A549 (cell line): ENCODE measurements around the gene ANKRD33B. TPM values are rescaled to one million over a fixed set of nuclear protein-coding genes. Genes with fewer than 3 reads are reported as not detected.

ENCODE experiments used
- ATAC-seq, 2 experiments: fragments of 200-7000 bp in 1 of 2; fragments of >200 bp in 1 of 2; cut with Nextera tagmentation in 1 of 2; cut with Tn5 transposase in 1 of 2; 3 replicates each; pipeline versions ENCODE4 v1.8.0 to v1.9.1; 2018 to 2020; ENCODE audit warnings: mild to moderate bottlenecking in 1 of 2, moderate library complexity in 1 of 2
- CTCF ChIA-PET: fragments of 300-600 bp; sonication (Branson Sonifier 250); formaldehyde crosslinking; extraction: SDS; loops from one replicate; lab custom pipeline; 2021; ENCODE audit warnings: antibody characterized with exemption, inconsistent platforms; lab: Yijun Ruan, JAX
- POLR2A ChIA-PET: fragments of 350-600 bp; formaldehyde crosslinking; extraction: SDS; loops from one replicate; lab custom pipeline; 2021; ENCODE audit warnings: antibody characterized with exemption, inconsistent platforms; lab: Yijun Ruan, JAX
- DNase-seq, 2 experiments: peaks; one replicate each; pipeline versions ENCODE4 v3.0.0 to v3.0.0-alpha.2; 2011 to 2016; ENCODE audit warnings: low read depth in 1 of 2, low spot score in 1 of 2
- FAIRE-seq: peaks from 2 replicates; lab custom pipeline; 2011; peaks lifted over from hg19 to GRCh38; lab: Jason Lieb, UNC
- H3K27ac ChIP-seq, 2 experiments: fragments of >200 bp; sonication (Bioruptor Twin); formaldehyde crosslinking; 3 replicates each; pipeline ENCODE4 v1.5.1; 2016 to 2017
- H3K4me1 ChIP-seq: fragments of >200 bp; sonication (Bioruptor Twin); formaldehyde crosslinking; 3 replicates; pipeline ENCODE4 v1.6.1; 2016
- H3K4me2 ChIP-seq: fragments of >200 bp; sonication (Bioruptor Twin); formaldehyde crosslinking; 3 replicates; pipeline ENCODE4 v1.6.1; 2016
- H3K4me3 ChIP-seq: fragments of >200 bp; sonication (Bioruptor Twin); formaldehyde crosslinking; 3 replicates; pipeline ENCODE4 v1.5.1; 2016
- H3K9me3 ChIP-seq: fragments of >200 bp; sonication (Bioruptor Twin); formaldehyde crosslinking; 3 replicates; pipeline ENCODE4 v1.6.1; 2016
- CHD2 ChIP-seq: fragments of 150-350 bp; IDR thresholded peaks from 2 replicates; pipeline ENCODE4 v1.6.1; 2014; ENCODE audit warnings: low read length; ENCODE audit not compliant: partially characterized antibody
- FOSB ChIP-seq: fragments of 250-450 bp; sonication (Bioruptor Pico); IDR thresholded peaks from 2 replicates; pipeline ENCODE4 v1.5.0; 2020; ENCODE audit warnings: mild to moderate bottlenecking, moderate library complexity
- FOSL2 ChIP-seq, 2 experiments: fragments of 450-650 bp in 1 of 2; fragments of >200 bp in 1 of 2; sonication (Bioruptor Twin) in 1 of 2; formaldehyde crosslinking; IDR thresholded peaks; 2 replicates each; pipeline versions ENCODE4 v1.5.0 to v1.6.1; 2016 to 2020; ENCODE audit warnings: mild to moderate bottlenecking in 1 of 2, moderate library complexity in 1 of 2
- FOXS1 ChIP-seq: fragments of 250-450 bp; sonication (Bioruptor Pico); IDR thresholded peaks from 2 replicates; pipeline ENCODE4 v1.5.0; 2020; ENCODE audit warnings: mild to moderate bottlenecking, moderate library complexity
- HEYL ChIP-seq: fragments of 250-450 bp; sonication (Bioruptor Pico); IDR thresholded peaks from 2 replicates; pipeline ENCODE4 v1.8.0; 2021; ENCODE audit warnings: mild to moderate bottlenecking, moderate library complexity
- KDM1A ChIP-seq: fragments of 200-600 bp; sonication (generic); IDR thresholded peaks from 2 replicates; pipeline ENCODE4 v1.6.1; 2016; ENCODE audit warnings: low read depth, mild to moderate bottlenecking
- KDM5A ChIP-seq: fragments of 200-600 bp; sonication (generic); IDR thresholded peaks from 2 replicates; pipeline ENCODE4 v1.6.1; 2016; ENCODE audit warnings: antibody characterized with exemption, mild to moderate bottlenecking
- MAFK ChIP-seq: fragments of 450-650 bp; IDR thresholded peaks from 2 replicates; pipeline ENCODE4 v1.6.1; 2014; ENCODE audit not compliant: partially characterized antibody
- NR3C1 ChIP-seq: fragments of >200 bp; sonication (Bioruptor Twin); formaldehyde crosslinking; IDR thresholded peaks from 3 replicates; pipeline ENCODE4 v1.6.1; 2017
- PHF8 ChIP-seq: fragments of 200-600 bp; sonication (generic); IDR thresholded peaks from 2 replicates; pipeline ENCODE4 v1.6.1; 2016; ENCODE audit warnings: low read depth, mild to moderate bottlenecking, antibody characterized with exemption, moderate library complexity, borderline replicate concordance
- SREBF2 ChIP-seq: fragments of 450-650 bp; IDR thresholded peaks from 2 replicates; pipeline ENCODE4 v1.6.1; 2014; ENCODE audit warnings: mild to moderate bottlenecking, moderate library complexity
- TFCP2L1 ChIP-seq: fragments of 250-450 bp; sonication (Bioruptor Pico); IDR thresholded peaks from 2 replicates; pipeline ENCODE4 v1.5.0; 2021; ENCODE audit warnings: mild to moderate bottlenecking
- WGBS: methylation state at CpG from one replicate; pipeline ENCODE4 v1.1.6; 2017; ENCODE audit errors: missing lambda C conversion rate; 5-methylcytosine and 5-hydroxymethylcytosine counted together
- polyA plus RNA-seq, 4 experiments: library from polyadenylated mRNA; depleted of rRNA in 3 of 4; stranded (reverse); fragments of >200 nt; fragmentation: RNase III in 1 of 4; extraction: RNeasy Plus Mini Kit Qiagen cat#74134 plus additional on column Dnase treatment in 1 of 4; gene quantifications; 2 replicates in 3 of 4; 3 replicates in 1 of 4; pipeline ENCODE4 v1.2.3, GENCODE V29; 2011 to 2017
- TF ChIP-seq, protein P1 (sequence below): fragments of 150-350 bp; IDR thresholded peaks from 2 replicates; pipeline ENCODE4 v1.6.1; 2014; ENCODE audit warnings: low read depth, mild to moderate bottlenecking, low read length
- TF ChIP-seq, protein P2 (sequence below): IDR thresholded peaks from 2 replicates; pipeline ENCODE4 v1.6.1; 2012; ENCODE audit warnings: low read depth, borderline replicate concordance
- TF ChIP-seq, protein P3 (sequence below): IDR thresholded peaks from 2 replicates; pipeline ENCODE4 v1.6.1; 2012

The ANKRD33B gene
- polyA plus RNA-seq, 2 of the 4 experiments (the other 2 are of a cell fraction), result 4.0 to 6.9 TPM

DNA sequence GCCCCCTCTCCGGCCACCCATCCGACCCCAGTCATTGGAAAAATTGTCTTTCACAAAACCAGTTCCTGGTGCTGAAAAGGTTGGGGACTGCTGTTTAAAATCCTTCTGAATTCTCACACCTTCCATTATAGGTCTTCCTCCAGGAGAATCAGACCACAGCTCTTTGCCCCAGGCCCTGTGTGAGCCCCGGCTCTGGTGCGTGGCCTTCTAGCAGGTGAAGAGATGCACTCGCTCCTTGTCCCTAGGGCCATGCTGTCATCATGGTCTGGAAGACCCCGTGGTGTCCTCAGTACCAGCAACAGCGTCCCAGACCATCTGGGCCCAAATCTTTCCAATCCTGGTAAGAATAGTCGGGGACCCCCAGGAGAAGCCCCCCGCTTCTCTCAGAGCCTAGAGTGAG is 101.9 kb downstream of the ANKRD33B start:
- Histone ChIP-seq H3K4me1 (peaks cover 13% of the 10 kb centered on the region), H3K9me3 (peaks cover 5% of the 10 kb centered on the region; the same call in 1 of the 3 replicates), H3K27ac (no peak overlapping the region), H3K4me3 (no peak overlapping the region), H3K4me2 (no peak overlapping the region)
- ChIA-PET CTCF (interaction anchor here (0.7 to 1.6 kb wide), 4 partner anchors 10 to 38 kb away, joined by 3 to 4 read pairs (median 4); no protein-coding TSS in a partner anchor), POLR2A (no interaction called here)
- WGBS, result 85% methylated on average over 8 of the region's 9 CpGs
- no peak for ATAC-seq
- no peak for DNase-seq
- no peak for FAIRE-seq
- no peak for TF ChIP-seq CHD2
- TF ChIP-seq, protein P1, sequence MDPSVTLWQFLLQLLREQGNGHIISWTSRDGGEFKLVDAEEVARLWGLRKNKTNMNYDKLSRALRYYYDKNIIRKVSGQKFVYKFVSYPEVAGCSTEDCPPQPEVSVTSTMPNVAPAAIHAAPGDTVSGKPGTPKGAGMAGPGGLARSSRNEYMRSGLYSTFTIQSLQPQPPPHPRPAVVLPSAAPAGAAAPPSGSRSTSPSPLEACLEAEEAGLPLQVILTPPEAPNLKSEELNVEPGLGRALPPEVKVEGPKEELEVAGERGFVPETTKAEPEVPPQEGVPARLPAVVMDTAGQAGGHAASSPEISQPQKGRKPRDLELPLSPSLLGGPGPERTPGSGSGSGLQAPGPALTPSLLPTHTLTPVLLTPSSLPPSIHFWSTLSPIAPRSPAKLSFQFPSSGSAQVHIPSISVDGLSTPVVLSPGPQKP, result no peak
- TF ChIP-seq FOSB (CRISPR knock-in tag), result no peak
- TF ChIP-seq NR3C1, result no peak
- TF ChIP-seq HEYL, result no peak
- TF ChIP-seq KDM1A, result no peak

DNA sequence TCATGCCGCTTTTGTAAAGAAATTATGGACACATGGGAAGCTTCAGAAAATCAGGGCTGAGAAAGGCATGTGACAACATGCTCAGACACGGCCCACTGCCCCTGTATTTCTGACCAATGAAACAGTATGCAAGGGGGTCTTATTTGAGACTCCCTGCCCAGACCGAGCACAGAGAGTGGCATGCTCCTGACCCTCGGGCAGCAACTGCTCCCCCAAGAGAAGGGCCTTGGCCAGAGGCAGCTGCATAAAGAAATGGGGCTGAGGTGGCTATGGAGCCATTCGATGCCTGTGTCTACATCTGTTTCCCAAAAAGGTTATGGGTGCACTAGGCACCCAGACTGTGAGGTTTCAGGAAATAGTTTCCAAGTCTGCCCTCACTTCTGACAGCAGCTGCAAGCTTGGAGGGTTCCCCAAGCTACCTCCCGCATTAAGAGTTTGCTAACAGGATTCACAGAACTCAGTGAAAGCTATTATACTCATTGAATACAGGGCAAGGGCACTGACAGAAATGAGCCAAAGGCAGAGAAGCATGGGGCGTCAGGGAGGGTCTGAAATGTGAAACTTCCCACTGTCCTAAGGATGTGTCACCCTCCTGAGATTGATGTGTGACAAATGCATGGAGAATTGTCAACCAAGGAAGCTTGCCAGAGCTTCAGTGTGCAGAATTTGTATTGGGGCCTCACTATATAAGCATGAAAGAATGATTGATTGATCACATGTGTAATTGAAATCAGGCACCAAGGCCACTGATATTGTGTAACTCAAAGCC is 102.8 kb downstream of the ANKRD33B start:
- DNase-seq, result no peak
- Histone ChIP-seq H3K9me3 (peaks cover 5% of the 10 kb centered on the region; the same call in 1 of the 3 replicates), H3K4me2 (no peak overlapping the region), H3K4me1 (peaks cover 13% of the 10 kb centered on the region), H3K4me3 (no peak overlapping the region), H3K27ac (no peak overlapping the region)
- no peak for FAIRE-seq
- ATAC-seq, result no peak
- TF ChIP-seq KDM5A, result no peak
- no peak for TF ChIP-seq TFCP2L1 (CRISPR knock-in tag)
- no peak for TF ChIP-seq PHF8
- TF ChIP-seq, protein P2, sequence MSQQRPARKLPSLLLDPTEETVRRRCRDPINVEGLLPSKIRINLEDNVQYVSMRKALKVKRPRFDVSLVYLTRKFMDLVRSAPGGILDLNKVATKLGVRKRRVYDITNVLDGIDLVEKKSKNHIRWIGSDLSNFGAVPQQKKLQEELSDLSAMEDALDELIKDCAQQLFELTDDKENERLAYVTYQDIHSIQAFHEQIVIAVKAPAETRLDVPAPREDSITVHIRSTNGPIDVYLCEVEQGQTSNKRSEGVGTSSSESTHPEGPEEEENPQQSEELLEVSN, result no peak
- ChIA-PET CTCF (interaction anchor here (0.6 to 1.7 kb wide), 5 partner anchors 12 to 39 kb away, joined by 3 to 7 read pairs (median 4); no protein-coding TSS in a partner anchor), POLR2A (no interaction called here)
- WGBS, result 79% methylated on average over 7 of the region's 7 CpGs

DNA sequence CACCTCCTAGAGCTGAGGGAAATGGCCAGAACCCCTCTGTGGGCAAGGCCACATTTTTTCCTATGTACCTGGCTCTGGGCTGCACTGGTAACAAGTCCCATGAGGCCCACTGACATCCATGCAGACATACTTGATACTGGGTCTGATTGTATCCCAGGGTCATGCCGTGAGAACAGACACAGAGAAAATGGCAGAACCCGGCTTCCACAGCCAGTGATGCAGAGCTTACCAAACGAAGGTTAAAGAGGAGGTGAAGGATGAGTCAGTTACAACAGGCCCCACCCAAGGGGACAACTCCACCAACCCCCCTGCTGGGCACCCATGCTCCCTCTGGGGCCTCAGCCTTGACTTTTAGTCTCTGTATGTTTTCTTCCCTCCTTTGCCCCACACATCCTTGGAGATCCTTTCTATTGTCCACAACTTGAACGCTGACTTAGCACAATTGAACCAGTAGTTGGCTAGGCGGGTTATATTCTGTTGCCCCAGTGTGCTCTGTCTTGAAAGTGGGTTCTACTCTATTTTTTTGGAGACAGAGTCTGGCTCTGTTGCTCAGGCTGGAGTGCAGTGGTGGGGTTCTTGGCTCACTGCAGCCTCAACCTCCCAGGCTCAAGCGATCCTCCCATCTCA is 103.7 kb downstream of the ANKRD33B start:
- Histone ChIP-seq H3K9me3 (peaks cover 5% of the 10 kb centered on the region; the same call in 1 of the 3 replicates), H3K4me3 (no peak overlapping the region), H3K4me1 (peaks cover 13% of the 10 kb centered on the region), H3K4me2 (no peak overlapping the region), H3K27ac (no peak overlapping the region)
- peak; percentile 92 for TF ChIP-seq MAFK
- no peak for TF ChIP-seq FOXS1
- DNase-seq, result no peak
- 79% methylated on average over 6 of the region's 6 CpGs for WGBS
- ATAC-seq, result no peak
- CTCF ChIA-PET, result interaction anchor here (0.6 to 1.7 kb wide), 4 partner anchors 11 to 39 kb away, joined by 3 to 7 read pairs (median 4); no protein-coding TSS in a partner anchor
- POLR2A ChIA-PET, result no interaction called here
- no peak for FAIRE-seq

DNA sequence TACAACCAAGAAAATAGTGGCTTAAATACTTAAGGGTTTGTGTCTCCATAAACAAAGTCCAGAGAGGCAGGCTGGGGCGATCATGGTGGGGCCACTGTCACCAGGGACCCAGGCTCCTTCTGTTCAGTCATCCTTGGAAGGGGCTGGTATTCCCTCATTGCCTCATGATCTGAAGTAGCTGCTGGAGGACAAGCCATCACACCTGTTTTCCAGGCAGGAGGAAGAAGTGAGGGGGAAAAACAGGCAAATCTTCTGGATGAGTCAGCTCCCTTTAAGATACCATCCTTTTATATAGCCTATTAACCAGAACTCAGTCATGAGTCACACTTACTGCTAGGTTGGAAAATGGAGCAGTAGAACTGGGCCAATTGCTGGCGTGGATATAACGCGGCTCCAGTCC is 104.8 kb downstream of the ANKRD33B start:
- WGBS, result 49% methylated on average over 4 of the region's 4 CpGs
- TF ChIP-seq SREBF2, result no peak
- TF ChIP-seq, protein P3, sequence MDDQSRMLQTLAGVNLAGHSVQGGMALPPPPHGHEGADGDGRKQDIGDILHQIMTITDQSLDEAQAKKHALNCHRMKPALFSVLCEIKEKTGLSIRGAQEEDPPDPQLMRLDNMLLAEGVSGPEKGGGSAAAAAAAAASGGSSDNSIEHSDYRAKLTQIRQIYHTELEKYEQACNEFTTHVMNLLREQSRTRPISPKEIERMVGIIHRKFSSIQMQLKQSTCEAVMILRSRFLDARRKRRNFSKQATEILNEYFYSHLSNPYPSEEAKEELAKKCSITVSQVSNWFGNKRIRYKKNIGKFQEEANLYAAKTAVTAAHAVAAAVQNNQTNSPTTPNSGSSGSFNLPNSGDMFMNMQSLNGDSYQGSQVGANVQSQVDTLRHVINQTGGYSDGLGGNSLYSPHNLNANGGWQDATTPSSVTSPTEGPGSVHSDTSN, result no peak
- TF ChIP-seq FOSL2 (IDR thresholded peaks at IDR 0.05), result no peak
- peak; percentile 28; the same call in 1 of the 2 replicates for TF ChIP-seq FOSL2 (CRISPR knock-in tag; IDR thresholded peaks at IDR 0.05)
- ATAC-seq, result no peak
- POLR2A ChIA-PET, result no interaction called here
- H3K4me1 ChIP-seq, result peaks cover 7% of the 10 kb centered on the region; the same call in 2 of the 3 replicates
- H3K4me3 ChIP-seq, result no peak overlapping the region
- CTCF ChIA-PET, result interaction anchor here (1.7 to 1.9 kb wide), 2 partner anchors 26 to 216 kb away, joined by 6 to 7 read pairs; no protein-coding TSS in a partner anchor
- H3K9me3 ChIP-seq, result peaks cover 5% of the 10 kb centered on the region; the same call in 1 of the 3 replicates
- H3K27ac ChIP-seq, result no peak overlapping the region
- FAIRE-seq, result no peak
- no peak for DNase-seq
- no peak overlapping the region for H3K4me2 ChIP-seq
